MM.1S (cell line): ENCODE data around the gene OR13G1.

Experiments used
- EZH2 ChIP-seq: fragments of 300-600 bp; sonication (generic); optimal IDR thresholded peaks from 2 replicates; pipeline ENCODE3; 2017; ENCODE audit warnings: low read depth, mild to moderate bottlenecking, antibody characterized with exemption, low read length, mixed read lengths
- EZH2phosphoT487 ChIP-seq: fragments of 300-600 bp; sonication (generic); IDR thresholded peaks from 2 replicates; pipeline ENCODE4 v1.6.1; 2018; ENCODE audit warnings: antibody characterized with exemption, low read length
- TF ChIP-seq, protein P1 (sequence below): fragments of 300-600 bp; sonication (generic); IDR thresholded peaks from 2 replicates; pipeline ENCODE4 v1.5.1; 2016; ENCODE audit warnings: antibody characterized with exemption, low read length, mixed read lengths

- TF ChIP-seq, protein P1, sequence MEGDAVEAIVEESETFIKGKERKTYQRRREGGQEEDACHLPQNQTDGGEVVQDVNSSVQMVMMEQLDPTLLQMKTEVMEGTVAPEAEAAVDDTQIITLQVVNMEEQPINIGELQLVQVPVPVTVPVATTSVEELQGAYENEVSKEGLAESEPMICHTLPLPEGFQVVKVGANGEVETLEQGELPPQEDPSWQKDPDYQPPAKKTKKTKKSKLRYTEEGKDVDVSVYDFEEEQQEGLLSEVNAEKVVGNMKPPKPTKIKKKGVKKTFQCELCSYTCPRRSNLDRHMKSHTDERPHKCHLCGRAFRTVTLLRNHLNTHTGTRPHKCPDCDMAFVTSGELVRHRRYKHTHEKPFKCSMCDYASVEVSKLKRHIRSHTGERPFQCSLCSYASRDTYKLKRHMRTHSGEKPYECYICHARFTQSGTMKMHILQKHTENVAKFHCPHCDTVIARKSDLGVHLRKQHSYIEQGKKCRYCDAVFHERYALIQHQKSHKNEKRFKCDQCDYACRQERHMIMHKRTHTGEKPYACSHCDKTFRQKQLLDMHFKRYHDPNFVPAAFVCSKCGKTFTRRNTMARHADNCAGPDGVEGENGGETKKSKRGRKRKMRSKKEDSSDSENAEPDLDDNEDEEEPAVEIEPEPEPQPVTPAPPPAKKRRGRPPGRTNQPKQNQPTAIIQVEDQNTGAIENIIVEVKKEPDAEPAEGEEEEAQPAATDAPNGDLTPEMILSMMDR: no peak
- TF ChIP-seq EZH2: no peak
- TF ChIP-seq EZH2phosphoT487: no peak
Measured at GRCh38 chr1:247627951-247628350, 51.6 kb downstream of the OR13G1 start.
